Upper lobe of left lung (tissue), 6 donors: ENCODE measurements around the gene SYNM. TPM values are rescaled to one million over a fixed set of nuclear protein-coding genes. Genes with fewer than 3 reads are reported as not detected.

Experiments used
- ATAC-seq, 2 donors: fragments of 200-7000 bp; cut with Tn5 transposase; one replicate each; pipeline ENCODE4 v1.9.1; 2022; ENCODE audit warnings: mild to moderate bottlenecking in 2 of 2, moderate library complexity in 2 of 2; ENCODE audit not compliant: low FRiP score in 2 of 2
- DNase-seq, 2 donors: peaks; one replicate each; pipeline ENCODE4 v3.0.0-alpha.2; 2019 to 2020
- H3K27ac ChIP-seq, 4 donors: fragments of 200-600 bp; sonication (generic); one replicate each; pipeline ENCODE4 v1.5.1; 2016 to 2019
- H3K27me3 ChIP-seq, 4 donors: fragments of 200-600 bp; sonication (generic); one replicate each; pipeline ENCODE4 v1.5.1; 2017 to 2019
- H3K36me3 ChIP-seq, 4 donors: fragments of 200-600 bp; sonication (generic); one replicate each; pipeline ENCODE4 v1.5.1; 2016 to 2019
- H3K4me1 ChIP-seq, 4 donors: fragments of 200-600 bp; sonication (generic); one replicate each; pipeline ENCODE4 v1.5.1; 2018 to 2019
- H3K4me3 ChIP-seq, 4 donors: fragments of 200-600 bp; sonication (generic); one replicate each; pipeline ENCODE4 v1.5.1; 2017 to 2019; ENCODE audit warnings: mild to moderate bottlenecking in 2 of 4, moderate library complexity in 1 of 4
- H3K9me3 ChIP-seq, 4 donors: fragments of 200-600 bp; sonication (generic); one replicate each; pipeline ENCODE4 v1.5.1; 2018 to 2019
- EP300 ChIP-seq, 4 donors: sonication (generic); formaldehyde crosslinking; IDR thresholded peaks; one replicate each; pipeline ENCODE4 v1.5.1; 2017; ENCODE audit warnings: antibody characterized with exemption in 4 of 4, control low read depth in 2 of 4
- POLR2A ChIP-seq, 4 donors: fragments of 450-650 bp; IDR thresholded peaks; one replicate each; pipeline ENCODE4 v1.5.1; 2016 to 2017; ENCODE audit warnings: antibody characterized with exemption in 4 of 4, mild to moderate bottlenecking in 2 of 4
- POLR2AphosphoS5 ChIP-seq, 2 donors: sonication (generic); formaldehyde crosslinking; IDR thresholded peaks; one replicate each; pipeline ENCODE4 v1.5.1; 2017; ENCODE audit warnings: antibody characterized with exemption in 2 of 2
- WGBS, 2 donors: methylation state at CpG; one replicate each; pipeline ENCODE4 v1.1.5; 2017 to 2018; 5-methylcytosine and 5-hydroxymethylcytosine counted together
- total RNA-seq, 6 donors: library from RNA; depleted of rRNA in 4 of 6; stranded (reverse); fragments of >200 nt in 4 of 6; gene quantifications; one replicate each; pipeline versions ENCODE4 v1.1.0 to v1.2.1, GENCODE V29; 2016 to 2021
- TF ChIP-seq, protein P1 (sequence below), 6 experiments: fragments of 450-650 bp in 4 of 6; fragments of 200-600 bp in 2 of 6; sonication (generic) in 2 of 6; IDR thresholded peaks; one replicate each; pipeline ENCODE4 v1.5.1; 2016 to 2019; ENCODE audit warnings: antibody characterized with exemption in 6 of 6
- donor health status: DM: no; HTN: no; CAD: no; lungs with moderate emphysema.
- donor health status: DM: no; HTN: yes; CAD: no; lungs with severe emphysema.

SYNM gene
- total RNA-seq, 6 donors from 2014 or later = 8.2 to 50.1 (median 19.1) TPM

DNA sequence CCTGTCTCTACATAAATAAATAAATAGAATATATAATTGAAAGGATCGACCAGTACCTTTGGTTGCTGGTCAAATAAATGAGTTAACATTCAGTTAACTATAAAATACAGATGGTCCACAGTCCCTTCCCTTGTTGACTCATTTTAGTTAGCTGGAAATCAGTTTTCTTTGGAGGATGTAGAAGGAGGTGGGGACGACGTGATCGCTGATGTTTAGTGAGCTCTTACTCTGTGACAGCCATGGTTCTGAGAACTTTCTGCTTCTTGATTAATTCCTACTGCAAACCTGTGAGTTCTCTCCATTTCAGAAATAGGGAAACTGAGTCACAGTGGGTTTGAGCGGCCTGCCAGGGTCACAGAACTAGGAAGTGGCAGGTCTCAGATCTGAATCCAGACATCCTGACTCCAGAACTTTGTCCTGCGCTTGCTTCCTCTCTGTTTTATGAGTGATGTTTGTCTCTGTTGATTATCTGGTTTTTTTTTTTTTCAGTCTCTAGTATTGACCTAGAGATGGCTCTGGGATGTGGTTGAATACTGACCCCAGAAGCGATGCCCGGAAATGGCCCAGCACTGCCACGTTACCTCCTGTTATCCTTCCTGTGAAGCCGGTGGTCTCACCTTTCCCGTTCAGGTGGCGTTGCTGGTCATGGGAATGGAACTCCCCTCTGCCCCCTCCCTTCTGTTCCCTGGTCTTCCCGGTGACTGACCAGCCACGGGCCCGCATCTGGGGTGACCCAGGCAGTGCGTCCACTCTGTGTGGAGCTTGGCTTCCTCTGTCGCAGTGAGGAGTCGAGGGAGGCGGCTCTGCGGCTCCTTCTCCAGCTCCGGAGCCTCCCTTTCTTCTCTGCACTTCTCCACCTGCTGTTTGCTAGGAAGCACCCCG, 18.2 kb downstream of the SYNM start:
- H3K4me3 ChIP-seq = peak overlapping the region in 3 of 4 donors; percentile 7 to 25 (median 7)
- H3K4me1 ChIP-seq = peaks cover 13 to 25% (median 16%) of the 10 kb centered on the region in 4 donors
- H3K27me3 ChIP-seq = no peaks in the 10 kb centered on the region
- ATAC-seq (no peak), DNase-seq (no peak)
- peak overlapping the region in 3 of 4 donors; percentile 59 to 75 (median 71) for H3K27ac ChIP-seq
- H3K36me3 ChIP-seq = peaks cover 0 to 7% (median 0%) of the 10 kb centered on the region in 4 donors
- WGBS, 2 donors = 66 to 67% methylated on average over 22 of the region's 22 CpGs
- TF ChIP-seq EP300 (IDR thresholded peaks at IDR 0.05) (no peak), POLR2AphosphoS5 (IDR thresholded peaks at IDR 0.05) (no peak), POLR2A (IDR thresholded peaks at IDR 0.05) (no peak)
- TF ChIP-seq, protein P1, sequence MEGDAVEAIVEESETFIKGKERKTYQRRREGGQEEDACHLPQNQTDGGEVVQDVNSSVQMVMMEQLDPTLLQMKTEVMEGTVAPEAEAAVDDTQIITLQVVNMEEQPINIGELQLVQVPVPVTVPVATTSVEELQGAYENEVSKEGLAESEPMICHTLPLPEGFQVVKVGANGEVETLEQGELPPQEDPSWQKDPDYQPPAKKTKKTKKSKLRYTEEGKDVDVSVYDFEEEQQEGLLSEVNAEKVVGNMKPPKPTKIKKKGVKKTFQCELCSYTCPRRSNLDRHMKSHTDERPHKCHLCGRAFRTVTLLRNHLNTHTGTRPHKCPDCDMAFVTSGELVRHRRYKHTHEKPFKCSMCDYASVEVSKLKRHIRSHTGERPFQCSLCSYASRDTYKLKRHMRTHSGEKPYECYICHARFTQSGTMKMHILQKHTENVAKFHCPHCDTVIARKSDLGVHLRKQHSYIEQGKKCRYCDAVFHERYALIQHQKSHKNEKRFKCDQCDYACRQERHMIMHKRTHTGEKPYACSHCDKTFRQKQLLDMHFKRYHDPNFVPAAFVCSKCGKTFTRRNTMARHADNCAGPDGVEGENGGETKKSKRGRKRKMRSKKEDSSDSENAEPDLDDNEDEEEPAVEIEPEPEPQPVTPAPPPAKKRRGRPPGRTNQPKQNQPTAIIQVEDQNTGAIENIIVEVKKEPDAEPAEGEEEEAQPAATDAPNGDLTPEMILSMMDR (IDR thresholded peaks at IDR 0.05) = no peak
- H3K9me3 ChIP-seq = no peaks in the 10 kb centered on the region

DNA sequence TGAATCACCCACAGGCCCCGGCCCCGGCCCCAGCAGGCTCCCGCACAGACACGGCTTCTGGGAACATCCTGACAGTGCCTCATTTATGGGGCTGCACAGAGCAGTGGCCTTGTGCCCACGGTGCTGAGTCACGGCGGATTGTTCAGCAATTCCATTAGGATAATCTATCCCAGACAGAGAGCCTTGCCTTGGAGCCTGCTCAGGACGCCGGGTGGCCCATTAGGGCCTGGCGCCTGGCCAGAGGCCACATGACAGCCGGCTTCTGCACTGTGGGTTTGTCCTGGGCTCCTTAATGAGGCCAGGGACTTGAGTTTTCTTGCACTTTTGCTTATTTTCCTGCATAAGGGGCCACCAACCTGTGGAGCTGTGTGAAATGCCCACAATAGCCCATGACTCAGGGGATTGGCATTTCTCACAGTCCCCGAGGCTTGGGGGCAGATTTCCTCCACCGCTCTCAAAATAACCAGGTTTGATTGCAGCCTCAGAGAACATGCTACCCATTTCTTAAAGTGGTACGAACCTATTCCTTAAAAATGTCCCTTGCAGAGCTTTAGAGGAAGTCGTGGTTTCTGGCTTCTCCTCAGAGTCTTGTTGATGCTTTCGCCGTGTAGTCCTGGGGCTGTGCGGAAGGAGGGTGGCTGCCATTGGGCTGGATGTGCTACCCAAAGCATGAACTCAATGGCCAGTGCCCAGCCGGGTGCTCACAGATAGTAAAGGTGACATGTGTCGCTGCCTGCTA, 19.0 kb downstream of the SYNM start:
- 19 to 28% methylated on average over 3 to 20 of the region's 20 CpGs for WGBS, 2 donors
- ATAC-seq = peak; percentile 87 to 94
- Histone ChIP-seq H3K27me3 (no peaks in the 10 kb centered on the region), H3K9me3 (no peaks in the 10 kb centered on the region), H3K4me1 (peaks cover 13 to 25% (median 16%) of the 10 kb centered on the region in 4 donors), H3K4me3 (peak overlapping the region in 3 of 4 donors; percentile 7 to 25 (median 7)), H3K36me3 (peaks cover 0 to 6% (median 0%) of the 10 kb centered on the region in 4 donors), H3K27ac (peak overlapping the region in 3 of 4 donors; percentile 59 to 75 (median 71))
- peak; percentile 69 to 90 for DNase-seq
- TF ChIP-seq POLR2A (IDR thresholded peaks at IDR 0.05) (no peak), POLR2AphosphoS5 (IDR thresholded peaks at IDR 0.05) (peak in 1 of 2 donors; percentile 23)

DNA sequence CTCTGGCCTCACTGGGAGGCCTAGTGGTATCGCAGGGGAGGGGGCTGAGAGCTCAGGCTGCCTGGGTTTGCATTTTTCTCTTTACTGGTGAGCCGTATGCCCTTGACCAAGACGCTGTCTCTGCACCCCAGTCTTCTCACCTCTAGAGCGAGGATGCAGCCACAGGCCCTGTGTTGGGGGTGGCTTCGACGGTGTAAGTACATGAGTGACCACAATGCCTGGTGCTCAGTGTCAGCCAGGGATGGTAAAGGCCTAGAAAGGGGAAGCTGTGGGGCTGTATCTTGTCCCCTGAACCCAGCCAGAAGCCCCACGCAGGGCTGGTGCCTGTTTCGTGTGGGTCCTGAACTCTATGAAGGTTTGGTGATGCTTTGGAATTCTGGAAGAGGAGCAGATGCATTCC, 19.8 kb downstream of the SYNM start:
- Histone ChIP-seq H3K4me3 (no peak overlapping the region), H3K9me3 (no peaks in the 10 kb centered on the region), H3K36me3 (no peaks in the 10 kb centered on the region), H3K27me3 (no peaks in the 10 kb centered on the region), H3K27ac (peak overlapping the region in 2 of 4 donors; percentile 71 to 75), H3K4me1 (peaks cover 13 to 25% (median 16%) of the 10 kb centered on the region in 4 donors)
- ATAC-seq (no peak), DNase-seq (no peak)
- WGBS, 2 donors = 81 to 100% methylated on average over 3 to 8 of the region's 8 CpGs
- TF ChIP-seq, protein P1 (IDR thresholded peaks at IDR 0.05) = no peak

GRCh38 chr15:99125061-99125891, 20.4 kb downstream of the SYNM start:
- no peak overlapping the region for H3K4me3 ChIP-seq
- 83 to 90% methylated on average over 27 to 29 of the region's 29 CpGs for WGBS, 2 donors
- TF ChIP-seq EP300 (IDR thresholded peaks at IDR 0.05) (no peak), POLR2A (IDR thresholded peaks at IDR 0.05) (no peak)
- no peaks in the 10 kb centered on the region for H3K27me3 ChIP-seq
- H3K4me1 ChIP-seq = peaks cover 13 to 25% (median 16%) of the 10 kb centered on the region in 4 donors
- no peaks in the 10 kb centered on the region for H3K36me3 ChIP-seq
- no peak overlapping the region for H3K27ac ChIP-seq
- H3K9me3 ChIP-seq = no peaks in the 10 kb centered on the region
- DNase-seq = no peak
- ATAC-seq = no peak

- WGBS, 2 donors = 85 to 88% methylated on average over 6 to 7 of the region's 7 CpGs
These were observed 21.3 kb downstream of the SYNM start for GRCh38 chr15:99126131-99126588.

More at GRCh38 chr15:99126131-99126588, 21.3 kb downstream of the SYNM start:
- peaks cover 0 to 6% (median 0%) of the 10 kb centered on the region in 4 donors for H3K36me3 ChIP-seq
- H3K9me3 ChIP-seq = no peaks in the 10 kb centered on the region
- H3K4me1 ChIP-seq = peaks cover 13 to 25% (median 18%) of the 10 kb centered on the region in 4 donors
- H3K27ac ChIP-seq = no peak overlapping the region
- H3K4me3 ChIP-seq = no peak overlapping the region
- no peaks in the 10 kb centered on the region for H3K27me3 ChIP-seq
- DNase-seq (no peak), ATAC-seq (no peak)
- TF ChIP-seq, protein P1 (IDR thresholded peaks at IDR 0.05) = no peak
